ENCODE measurements around the gene PPP2R2C. TPM values are rescaled to one million over a fixed set of nuclear protein-coding genes. Genes with fewer than 3 reads are reported as not detected.

Gene PPP2R2C
- total RNA-seq, 1 experiment from 2014 or later = 32.9 TPM

- RAD21 ChIA-PET (ENCODE audit: low non-redundant PET in 1 of 2, low total read pairs in 2 of 2, uncharacterized antibody in 2 of 2, unreplicated experiment in 2 of 2) = no interaction called here
Measured at GRCh38 chr4:6478546-6479220, 6.3 kb upstream of the PPP2R2C start.

GRCh38 chr4:6476893-6477292 is 4.5 kb upstream of the PPP2R2C start:
- ChIA-PET POLR2A (no interaction called here), CTCF (no interaction called here), RAD21 (ENCODE audit: low non-redundant PET in 1 of 2, low total read pairs in 2 of 2, uncharacterized antibody in 2 of 2, unreplicated experiment in 2 of 2) (no interaction called here)
- Histone ChIP-seq H2AFZ (ENCODE audit: low read depth, low read length, poor library complexity, severe bottlenecking) (no peak overlapping the region), H4K20me1 (ENCODE audit: insufficient read depth) (no peaks in the 10 kb centered on the region), H3K9me2 (ENCODE audit: insufficient read depth) (no peaks in the 10 kb centered on the region), H3K4me3 (replicated peaks in 1 of 2; ENCODE audit: low read depth in 1 of 2, low read length in 2 of 2) (no peak overlapping the region), H3K27ac (ENCODE audit: low read depth, low read length) (no peak overlapping the region), H3K27me3 (ENCODE audit: insufficient read depth, low read length) (no peaks in the 10 kb centered on the region), H3K9ac (ENCODE audit: low read length) (no peak overlapping the region), H3K9me3 (ENCODE audit: control insufficient read depth in 1 of 2, insufficient read depth in 1 of 2, low read depth in 1 of 2, low read length in 2 of 2) (no peaks in the 10 kb centered on the region), H3K36me3 (ENCODE audit: control insufficient read depth in 1 of 2, insufficient read depth in 2 of 2, low read length in 2 of 2) (no peaks in the 10 kb centered on the region), H3K79me2 (ENCODE audit: insufficient read depth, low read length) (no peaks in the 10 kb centered on the region), H3K4me2 (ENCODE audit: low read length) (no peak overlapping the region), H3K4me1 (ENCODE audit: control insufficient read depth in 1 of 2, insufficient read depth in 2 of 2, low read length in 2 of 2) (peaks cover 7 to 39% of the 10 kb centered on the region in 2 experiments)
- no peak for ATAC-seq
- DNase-seq (ENCODE audit: low read depth, low spot score) = no peak
- BruUV-seq (replicated peaks) = no TSS peak
- intact Hi-C loops (cut with micrococcal nuclease) = no loop called here
- TF ChIP-seq EGR1 (IDR thresholded peaks at IDR 0.05; ENCODE audit: low read depth) (no peak), CEBPB (IDR thresholded peaks at IDR 0.05; ENCODE audit: low read depth) (no peak), YY1 (IDR thresholded peaks at IDR 0.05; ENCODE audit: extremely low read depth, insufficient replicate concordance, low read depth, low read length) (no peak), EZH2 (IDR thresholded peaks at IDR 0.05) (no peak), TCF7L2 (IDR thresholded peaks at IDR 0.05; ENCODE audit: borderline replicate concordance, extremely low read depth, insufficient read depth, insufficient read length) (no peak), POLR2AphosphoS5 (IDR thresholded peaks at IDR 0.05; ENCODE audit: low read depth, low read length) (no peak)

More at GRCh38 chr4:6478546-6479220, 6.3 kb upstream of the PPP2R2C start:
- Histone ChIP-seq H3K36me3 (ENCODE audit: control insufficient read depth in 1 of 2, insufficient read depth in 2 of 2, low read length in 2 of 2) (no peaks in the 10 kb centered on the region), H3K4me3 (replicated peaks in 1 of 2; ENCODE audit: low read depth in 1 of 2, low read length in 2 of 2) (no peak overlapping the region), H2AFZ (ENCODE audit: low read depth, low read length, poor library complexity, severe bottlenecking) (no peak overlapping the region), H3K27ac (ENCODE audit: low read depth, low read length) (no peak overlapping the region), H3K9ac (ENCODE audit: low read length) (no peak overlapping the region), H4K20me1 (ENCODE audit: insufficient read depth) (no peaks in the 10 kb centered on the region), H3K4me1 (ENCODE audit: control insufficient read depth in 1 of 2, insufficient read depth in 2 of 2, low read length in 2 of 2) (peaks cover 4 to 27% of the 10 kb centered on the region in 2 experiments; a peak in 3 of 4 replicates), H3K9me3 (ENCODE audit: control insufficient read depth in 1 of 2, insufficient read depth in 1 of 2, low read depth in 1 of 2, low read length in 2 of 2) (no peaks in the 10 kb centered on the region), H3K79me2 (ENCODE audit: insufficient read depth, low read length) (no peaks in the 10 kb centered on the region), H3K27me3 (ENCODE audit: insufficient read depth, low read length) (no peaks in the 10 kb centered on the region), H3K4me2 (ENCODE audit: low read length) (no peak overlapping the region), H3K9me2 (ENCODE audit: insufficient read depth) (no peaks in the 10 kb centered on the region)
- intact Hi-C loops (cut with micrococcal nuclease) = no loop called here
- ATAC-seq = no peak
- TF ChIP-seq EZH2 (IDR thresholded peaks at IDR 0.05) = no peak
- no peak for TF ChIP-seq ZFX (IDR thresholded peaks at IDR 0.05)
- TF ChIP-seq SIN3A (IDR thresholded peaks at IDR 0.05; ENCODE audit: low read depth) = no peak
- no peak for TF ChIP-seq POLR2A (IDR thresholded peaks at IDR 0.05; ENCODE audit: borderline replicate concordance, extremely low read depth, insufficient read depth, insufficient read length)
- no peak for DNase-seq (ENCODE audit: low read depth, low spot score)
- POLR2A ChIA-PET = no interaction called here
- CTCF ChIA-PET = no interaction called here
- BruUV-seq (replicated peaks) = no TSS peak

Measured in HCT116 (cell line).